ENCODE results near the gene NUP205.

The NUP205 gene

DNA sequence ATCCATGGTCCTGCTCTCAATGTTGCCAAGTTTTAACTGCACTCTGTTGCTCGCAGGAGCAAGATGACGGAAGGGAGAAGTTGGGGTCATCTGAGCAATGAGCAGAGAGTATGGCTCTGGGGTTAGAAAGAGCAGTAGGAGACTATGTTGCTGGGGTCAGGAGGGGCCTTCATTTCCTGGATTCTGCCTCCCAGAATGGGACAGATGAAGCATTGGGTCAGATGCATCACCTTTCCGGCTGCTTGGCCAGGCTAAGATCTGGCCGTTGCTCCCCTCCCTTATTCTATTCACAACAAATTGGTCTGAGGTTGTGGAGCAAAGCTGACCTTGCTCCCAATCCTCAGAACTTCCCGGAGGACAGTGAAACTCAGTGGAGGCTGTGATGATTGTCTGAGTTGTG lies 127.0 kb downstream of the NUP205 start:
- TF ChIP-seq, protein P1, sequence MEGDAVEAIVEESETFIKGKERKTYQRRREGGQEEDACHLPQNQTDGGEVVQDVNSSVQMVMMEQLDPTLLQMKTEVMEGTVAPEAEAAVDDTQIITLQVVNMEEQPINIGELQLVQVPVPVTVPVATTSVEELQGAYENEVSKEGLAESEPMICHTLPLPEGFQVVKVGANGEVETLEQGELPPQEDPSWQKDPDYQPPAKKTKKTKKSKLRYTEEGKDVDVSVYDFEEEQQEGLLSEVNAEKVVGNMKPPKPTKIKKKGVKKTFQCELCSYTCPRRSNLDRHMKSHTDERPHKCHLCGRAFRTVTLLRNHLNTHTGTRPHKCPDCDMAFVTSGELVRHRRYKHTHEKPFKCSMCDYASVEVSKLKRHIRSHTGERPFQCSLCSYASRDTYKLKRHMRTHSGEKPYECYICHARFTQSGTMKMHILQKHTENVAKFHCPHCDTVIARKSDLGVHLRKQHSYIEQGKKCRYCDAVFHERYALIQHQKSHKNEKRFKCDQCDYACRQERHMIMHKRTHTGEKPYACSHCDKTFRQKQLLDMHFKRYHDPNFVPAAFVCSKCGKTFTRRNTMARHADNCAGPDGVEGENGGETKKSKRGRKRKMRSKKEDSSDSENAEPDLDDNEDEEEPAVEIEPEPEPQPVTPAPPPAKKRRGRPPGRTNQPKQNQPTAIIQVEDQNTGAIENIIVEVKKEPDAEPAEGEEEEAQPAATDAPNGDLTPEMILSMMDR (IDR thresholded peaks at IDR 0.05; ENCODE audit: borderline replicate concordance, extremely low read depth, low read length, poor library complexity, severe bottlenecking): no peak
- no peak for TF ChIP-seq EZH2 (IDR thresholded peaks at IDR 0.05; ENCODE audit: borderline replicate concordance, low read depth, low read length, severe bottlenecking)
- H3K4me2 ChIP-seq (ENCODE audit: insufficient read depth, low read length): no peak overlapping the region
- no peaks in the 10 kb centered on the region for H3K4me1 ChIP-seq (ENCODE audit: insufficient read depth, low read length)
- H3K36me3 ChIP-seq (ENCODE audit: insufficient read depth, low read length): peaks cover 5% of the 10 kb centered on the region
- no peak overlapping the region for H3K4me3 ChIP-seq (ENCODE audit: low read depth in 1 of 2, low read length in 2 of 2)
- ATAC-seq (ENCODE audit: insufficient read depth, low read depth) (no peak), DNase-seq (no peak)
- H3K9me3 ChIP-seq (ENCODE audit: insufficient read depth, low read length, severe bottlenecking): no peaks in the 10 kb centered on the region
- H3K9ac ChIP-seq (ENCODE audit: low read depth, low read length): no peak overlapping the region
- no peak overlapping the region for H3K27ac ChIP-seq (ENCODE audit: low read length)
- H4K20me1 ChIP-seq (ENCODE audit: insufficient read depth, low read length): peaks cover 4% of the 10 kb centered on the region; the same call in 1 of the 2 replicates
- no peaks in the 10 kb centered on the region for H3K27me3 ChIP-seq (ENCODE audit: insufficient read depth, low read length, poor library complexity)
- H3K79me2 ChIP-seq (ENCODE audit: insufficient read depth, low read length): 0 out of 2 replicates have a peak, but pooled peaks cover 3% of the 10 kb centered on the region
- H2AFZ ChIP-seq (ENCODE audit: low read depth, low read length): no peak overlapping the region

DNA sequence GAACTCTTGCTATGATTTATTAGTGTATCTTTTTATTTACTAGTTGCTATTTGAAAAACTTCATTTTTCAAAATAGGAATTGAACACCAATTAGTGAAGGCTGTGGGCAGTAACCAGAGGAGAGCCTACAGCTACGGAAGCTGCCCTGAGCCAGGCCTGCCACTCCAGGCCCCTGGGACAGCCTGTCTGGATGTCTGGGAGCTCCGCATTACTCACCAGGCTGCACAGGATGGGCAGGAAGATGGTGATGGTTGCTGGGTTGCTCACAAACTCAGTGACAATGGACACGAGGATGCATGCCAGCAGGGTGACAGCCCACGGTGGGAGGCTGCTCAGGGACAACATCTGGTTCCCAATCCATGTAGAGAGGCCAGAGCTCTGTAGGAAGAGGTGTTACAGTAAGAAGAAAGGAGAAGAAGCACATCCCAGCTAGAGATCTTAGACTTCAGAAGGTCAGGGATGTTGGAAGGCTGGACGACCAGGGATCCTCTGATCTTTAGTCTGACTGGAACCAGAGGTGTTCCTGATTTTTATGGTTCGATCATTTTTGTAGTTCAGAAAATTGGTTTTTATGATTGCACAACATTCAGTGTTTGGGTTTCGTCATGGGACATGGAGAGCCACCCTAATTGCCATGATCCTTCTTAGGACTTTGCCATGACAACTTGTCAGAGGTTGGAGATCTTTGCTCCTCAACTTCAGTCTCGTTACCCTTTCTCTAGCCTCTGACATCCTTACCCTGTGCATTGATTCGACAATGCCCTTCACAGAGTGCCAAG lies 127.8 kb downstream of the NUP205 start:
- H3K27me3 ChIP-seq (ENCODE audit: insufficient read depth, low read length, poor library complexity): no peaks in the 10 kb centered on the region
- peaks cover 4% of the 10 kb centered on the region; the same call in 1 of the 2 replicates for H4K20me1 ChIP-seq (ENCODE audit: insufficient read depth, low read length)
- ATAC-seq (ENCODE audit: insufficient read depth, low read depth) (no peak), DNase-seq (no peak)
- H3K79me2 ChIP-seq (ENCODE audit: insufficient read depth, low read length): 0 out of 2 replicates have a peak, but pooled peaks cover 3% of the 10 kb centered on the region
- H3K4me2 ChIP-seq (ENCODE audit: insufficient read depth, low read length): no peak overlapping the region
- H3K36me3 ChIP-seq (ENCODE audit: insufficient read depth, low read length): peaks cover 5% of the 10 kb centered on the region
- H3K4me3 ChIP-seq (ENCODE audit: low read depth in 1 of 2, low read length in 2 of 2): no peak overlapping the region
- no peak for TF ChIP-seq EZH2 (IDR thresholded peaks at IDR 0.05; ENCODE audit: borderline replicate concordance, low read depth, low read length, severe bottlenecking)
- TF ChIP-seq, protein P1 (IDR thresholded peaks at IDR 0.05; ENCODE audit: borderline replicate concordance, extremely low read depth, low read length, poor library complexity, severe bottlenecking): no peak
- no peaks in the 10 kb centered on the region for H3K4me1 ChIP-seq (ENCODE audit: insufficient read depth, low read length)
- no peaks in the 10 kb centered on the region for H3K9me3 ChIP-seq (ENCODE audit: insufficient read depth, low read length, severe bottlenecking)
- H2AFZ ChIP-seq (ENCODE audit: low read depth, low read length): no peak overlapping the region
- H3K9ac ChIP-seq (ENCODE audit: low read depth, low read length): no peak overlapping the region
- no peak overlapping the region for H3K27ac ChIP-seq (ENCODE audit: low read length)

DNA sequence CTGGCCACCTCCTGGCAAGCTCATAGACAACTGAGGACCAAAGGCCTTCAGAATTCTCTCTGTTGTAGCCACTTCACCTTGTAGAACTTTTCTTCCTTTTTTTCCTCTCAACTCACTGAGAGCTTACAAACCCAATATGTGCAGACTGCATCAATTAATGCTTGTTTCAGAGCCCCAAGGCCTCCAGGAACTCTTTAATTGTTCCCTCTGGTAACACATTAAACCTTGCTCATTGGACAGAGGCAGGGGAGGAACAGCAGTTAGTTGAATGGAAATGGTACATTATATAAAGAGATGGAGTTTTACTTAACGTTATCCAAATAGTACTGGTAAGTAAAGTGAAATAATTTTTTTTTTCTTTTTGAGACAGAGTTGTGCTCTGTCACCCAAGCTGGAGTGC lies 129.7 kb downstream of the NUP205 start:
- Histone ChIP-seq H3K27me3 (ENCODE audit: insufficient read depth, low read length, poor library complexity) (no peaks in the 10 kb centered on the region), H3K27ac (ENCODE audit: low read length) (no peak overlapping the region), H2AFZ (ENCODE audit: low read depth, low read length) (no peak overlapping the region), H3K9ac (ENCODE audit: low read depth, low read length) (no peak overlapping the region), H3K4me1 (ENCODE audit: insufficient read depth, low read length) (no peaks in the 10 kb centered on the region), H3K79me2 (ENCODE audit: insufficient read depth, low read length) (no peaks in the 10 kb centered on the region), H3K9me3 (ENCODE audit: insufficient read depth, low read length, severe bottlenecking) (no peaks in the 10 kb centered on the region), H3K4me3 (ENCODE audit: low read depth in 1 of 2, low read length in 2 of 2) (no peak overlapping the region), H4K20me1 (ENCODE audit: insufficient read depth, low read length) (no peaks in the 10 kb centered on the region), H3K4me2 (ENCODE audit: insufficient read depth, low read length) (no peak overlapping the region), H3K36me3 (ENCODE audit: insufficient read depth, low read length) (peaks cover 13% of the 10 kb centered on the region; the same call in 1 of the 2 replicates)
- DNase-seq (no peak), ATAC-seq (ENCODE audit: insufficient read depth, low read depth) (no peak)
- TF ChIP-seq, protein P1 (IDR thresholded peaks at IDR 0.05; ENCODE audit: borderline replicate concordance, extremely low read depth, low read length, poor library complexity, severe bottlenecking): no peak
- TF ChIP-seq EZH2 (IDR thresholded peaks at IDR 0.05; ENCODE audit: borderline replicate concordance, low read depth, low read length, severe bottlenecking): no peak

All from DND-41 (cell line).